OCI-LY3 (cell line): ENCODE measurements around the gene HCN2.

Experiments used
- CTCF ChIP-seq: fragments of 200-600, 300-600 bp; sonication (generic); IDR thresholded peaks from 2 replicates; pipeline ENCODE4 v1.5.1; 2014; ENCODE audit warnings: antibody characterized with exemption, low read length, low read depth
- EZH2phosphoT487 ChIP-seq: fragments of 200-600 bp; shearing (Covaris generic); IDR thresholded peaks from 2 replicates; pipeline ENCODE4 v1.6.1; 2018; ENCODE audit warnings: antibody characterized with exemption, mixed run types, low read depth

- TF ChIP-seq CTCF (no peak), EZH2phosphoT487 (no peak)
These were observed 40.5 kb upstream of the HCN2 start for GRCh38 chr19:548886-549830.
